ENCODE measurements around the gene ABCB1. TPM values are rescaled to one million over a fixed set of nuclear protein-coding genes. Genes with fewer than 3 reads are reported as not detected.

ABCB1 gene
- total and polyA plus RNA-seq, 2 of the 13 experiments (the other 11 are each of a cell fraction or from before 2014, with no cell fraction given): 42.8 to 52.6 TPM

GRCh38 chr7:87600130-87601124 lies at the start of gene ABCB1 (continued):
- TF ChIP-seq, protein P1, sequence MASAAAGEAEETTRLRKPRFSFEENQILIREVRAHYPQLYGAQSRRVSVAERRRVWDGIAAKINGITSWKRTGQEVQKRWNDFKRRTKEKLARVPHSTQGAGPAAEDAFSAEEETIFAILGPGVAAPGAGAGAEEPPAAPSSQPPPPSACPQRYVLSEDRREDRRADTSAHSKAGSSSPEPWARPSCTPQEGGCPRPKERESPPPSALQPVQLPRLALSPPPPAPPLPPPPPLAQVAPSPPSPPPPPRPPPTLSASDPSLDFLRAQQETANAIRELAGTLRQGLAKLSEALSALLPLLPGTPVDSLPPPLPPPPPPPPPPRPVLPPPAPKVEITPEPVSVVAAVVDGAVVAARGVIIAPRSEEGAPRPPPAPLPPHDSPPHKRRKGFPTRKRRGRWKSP (CRISPR knock-in tag; IDR thresholded peaks at IDR 0.05): peak; percentile 56; the same call in 1 of the 2 replicates
- TF ChIP-seq ZNF335 (CRISPR knock-in tag; IDR thresholded peaks at IDR 0.05) (no peak), RBFOX2 (IDR thresholded peaks at IDR 0.05; ENCODE audit: low read depth, low read length) (0 out of 2 replicates have a peak, but pooled peaks have one; percentile 53), MYC (CRISPR knock-in tag; IDR thresholded peaks at IDR 0.05; ENCODE audit: borderline replicate concordance) (peak; percentile 48; the same call in 1 of the 2 replicates), ARNT (IDR thresholded peaks at IDR 0.05) (no peak), ZBTB7B (CRISPR knock-in tag; IDR thresholded peaks at IDR 0.05) (peak; percentile 81), ZNF331 (CRISPR knock-in tag; IDR thresholded peaks at IDR 0.05) (peak; percentile 8), ZNF24 (IDR thresholded peaks at IDR 0.05) (no peak), SP5 (CRISPR knock-in tag; IDR thresholded peaks at IDR 0.05; ENCODE audit: borderline replicate concordance, low read depth) (no peak), CREB3 (CRISPR knock-in tag; IDR thresholded peaks at IDR 0.05) (0 out of 2 replicates have a peak, but pooled peaks have one; percentile 17), HOXA9 (CRISPR knock-in tag; IDR thresholded peaks at IDR 0.05; ENCODE audit: borderline replicate concordance) (no peak), ZNF205 (CRISPR knock-in tag; IDR thresholded peaks at IDR 0.05) (no peak), IRF2 (CRISPR knock-in tag; IDR thresholded peaks at IDR 0.05) (no peak), PBX3 (CRISPR knock-in tag; IDR thresholded peaks at IDR 0.05; ENCODE audit: borderline replicate concordance) (no peak), CAMTA2 (CRISPR knock-in tag; IDR thresholded peaks at IDR 0.05; ENCODE audit: borderline replicate concordance) (0 out of 2 replicates have a peak, but pooled peaks have one; percentile 73), NFKB2 (CRISPR knock-in tag; IDR thresholded peaks at IDR 0.05; ENCODE audit: borderline replicate concordance) (peak; percentile 57; the same call in 1 of the 2 replicates), GATAD1 (CRISPR knock-in tag; IDR thresholded peaks at IDR 0.05) (0 out of 2 replicates have a peak, but pooled peaks have one; percentile 34), ZNF235 (CRISPR knock-in tag; IDR thresholded peaks at IDR 0.05; ENCODE audit: borderline replicate concordance) (peak; percentile 41; the same call in 1 of the 2 replicates), RARA (CRISPR knock-in tag; IDR thresholded peaks at IDR 0.05) (peak; percentile 23; the same call in 1 of the 2 replicates), BRF2 (CRISPR knock-in tag; IDR thresholded peaks at IDR 0.05) (no peak), ZC3H13 (CRISPR knock-in tag; IDR thresholded peaks at IDR 0.05) (no peak)
- TF ChIP-seq, protein P2, sequence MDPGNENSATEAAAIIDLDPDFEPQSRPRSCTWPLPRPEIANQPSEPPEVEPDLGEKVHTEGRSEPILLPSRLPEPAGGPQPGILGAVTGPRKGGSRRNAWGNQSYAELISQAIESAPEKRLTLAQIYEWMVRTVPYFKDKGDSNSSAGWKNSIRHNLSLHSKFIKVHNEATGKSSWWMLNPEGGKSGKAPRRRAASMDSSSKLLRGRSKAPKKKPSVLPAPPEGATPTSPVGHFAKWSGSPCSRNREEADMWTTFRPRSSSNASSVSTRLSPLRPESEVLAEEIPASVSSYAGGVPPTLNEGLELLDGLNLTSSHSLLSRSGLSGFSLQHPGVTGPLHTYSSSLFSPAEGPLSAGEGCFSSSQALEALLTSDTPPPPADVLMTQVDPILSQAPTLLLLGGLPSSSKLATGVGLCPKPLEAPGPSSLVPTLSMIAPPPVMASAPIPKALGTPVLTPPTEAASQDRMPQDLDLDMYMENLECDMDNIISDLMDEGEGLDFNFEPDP (CRISPR knock-in tag; conservative IDR thresholded peaks at IDR 0.05): no peak
